Kidney glomerular epithelial cell (primary cell): ENCODE results near the gene TFB2M.
A peak's percentile ranks its signal among the peaks of the same experiment; 100 is the strongest.
"Not testable (repeated sequence)": the region's sequence is repeated elsewhere in the genome, so short reads cannot be mapped to it uniquely, and the experiment has no call there.

Experiments used
- DNase-seq: peaks from one replicate; lab custom pipeline; 2025; lab: John Stamatoyannopoulos, UW

Gene TFB2M

GRCh38 chr1:246566128-246566812 is at the start of gene TFB2M, which contains the start of gene CNST:
TFB2M (minus strand) TSS chr1:246566261; CDS start chr1:246566138, 123 bp downstream.
CNST (plus strand) TSS chr1:246566456; CDS start chr1:246591563, 25,107 bp downstream.
- peak; percentile 95 for DNase-seq

- DNase-seq, result no peak
Measured at GRCh38 chr1:246613096-246613758, 47.2 kb upstream of the TFB2M start.

GRCh38 chr1:246609632-246610031 is 43.6 kb upstream of the TFB2M start:
- DNase-seq, result no peak

- peak; percentile 92 for DNase-seq
Measured at GRCh38 chr1:246608616-246609376, 42.7 kb upstream of the TFB2M start.

- no peak for DNase-seq
Measured at GRCh38 chr1:246607462-246607861, 41.4 kb upstream of the TFB2M start.

GRCh38 chr1:246605231-246605630 is 39.2 kb upstream of the TFB2M start:
- not testable (repeated sequence) for DNase-seq

GRCh38 chr1:246602194-246602593 is 36.1 kb upstream of the TFB2M start:
- DNase-seq, result no peak

- no peak for DNase-seq
Measured at GRCh38 chr1:246600579-246600978, 34.5 kb upstream of the TFB2M start.

- no peak for DNase-seq
Measured at GRCh38 chr1:246599315-246599714, 33.3 kb upstream of the TFB2M start.

GRCh38 chr1:246597971-246598370 is 31.9 kb upstream of the TFB2M start:
- no peak for DNase-seq

- DNase-seq, result no peak
Measured at GRCh38 chr1:246597340-246597739, 31.3 kb upstream of the TFB2M start.

GRCh38 chr1:246595146-246595545 is 29.1 kb upstream of the TFB2M start:
- no peak for DNase-seq

- no peak for DNase-seq
Measured at GRCh38 chr1:246592695-246593094, 26.6 kb upstream of the TFB2M start.

GRCh38 chr1:246591958-246592357 is 25.9 kb upstream of the TFB2M start:
- no peak for DNase-seq

GRCh38 chr1:246591504-246591903 is 25.4 kb upstream of the TFB2M start:
- DNase-seq, result no peak

- no peak for DNase-seq
Measured at GRCh38 chr1:246591047-246591446, 25.0 kb upstream of the TFB2M start.

GRCh38 chr1:246589919-246590318 is 23.9 kb upstream of the TFB2M start:
- not testable (repeated sequence) for DNase-seq

- DNase-seq, result no peak
Measured at GRCh38 chr1:246588159-246588721, 22.2 kb upstream of the TFB2M start.

GRCh38 chr1:246587606-246588005 is 21.5 kb upstream of the TFB2M start:
- DNase-seq, result no peak

GRCh38 chr1:246587032-246587431 is 21.0 kb upstream of the TFB2M start:
- DNase-seq, result no peak

- DNase-seq, result no peak
Measured at GRCh38 chr1:246583448-246584185, 17.6 kb upstream of the TFB2M start.

GRCh38 chr1:246583056-246583440 is 17.0 kb upstream of the TFB2M start:
- no peak for DNase-seq
